Mesenchymal stem cell (in vitro differentiated cells and primary cell): ENCODE measurements around the gene ITPKB.

Experiments used
- DNase-seq: peaks from one replicate; pipeline ENCODE4 v3.0.0-alpha.2; 2013
- H2AFZ ChIP-seq: one replicate; pipeline ENCODE4 v1.6.1; 2013; ENCODE audit warnings: low read depth, mild to moderate bottlenecking, control low read depth, inconsistent platforms, low read length, moderate library complexity
- H2AK5ac ChIP-seq: 2 replicates; pipeline ENCODE4 v1.6.1; 2013; ENCODE audit warnings: low read length, moderate library complexity, mild to moderate bottlenecking, inconsistent platforms; ENCODE audit not compliant: severe bottlenecking
- H2BK120ac ChIP-seq: one replicate; pipeline ENCODE4 v1.6.1; 2013; ENCODE audit warnings: low read depth, mild to moderate bottlenecking, inconsistent platforms, low read length, moderate library complexity
- H2BK12ac ChIP-seq, 2 experiments: one replicate each; pipeline ENCODE4 v1.6.1; 2013; ENCODE audit warnings: inconsistent platforms in 2 of 2, low read length in 2 of 2, mild to moderate bottlenecking in 2 of 2, moderate library complexity in 2 of 2, control low read depth in 1 of 2
- H2BK15ac ChIP-seq: one replicate; pipeline ENCODE4 v1.6.1; 2013; ENCODE audit warnings: mild to moderate bottlenecking, low read depth, inconsistent platforms; ENCODE audit not compliant: poor library complexity, severe bottlenecking
- H2BK5ac ChIP-seq: 2 replicates; pipeline ENCODE4 v1.6.1; 2013; ENCODE audit warnings: low read depth, mild to moderate bottlenecking, low read length, control low read depth, inconsistent platforms; ENCODE audit not compliant: poor library complexity, severe bottlenecking
- H3K14ac ChIP-seq, 2 experiments: one replicate each; pipeline ENCODE4 v1.6.1; 2013; ENCODE audit warnings: inconsistent platforms in 2 of 2, low read length in 2 of 2, control low read depth in 1 of 2, mild to moderate bottlenecking in 1 of 2, moderate library complexity in 1 of 2
- H3K18ac ChIP-seq, 2 experiments: one replicate each; pipeline ENCODE4 v1.6.1; 2013; ENCODE audit warnings: inconsistent platforms in 2 of 2, low read length in 2 of 2, control low read depth in 1 of 2, low read depth in 1 of 2, mild to moderate bottlenecking in 1 of 2
- H3K23ac ChIP-seq, 2 experiments: one replicate each; pipeline ENCODE4 v1.6.1; 2013; ENCODE audit warnings: inconsistent platforms in 2 of 2, low read length in 2 of 2, mild to moderate bottlenecking in 2 of 2, moderate library complexity in 2 of 2, control low read depth in 1 of 2
- H3K27ac ChIP-seq: 2 replicates; pipeline ENCODE4 v1.5.1; 2013; ENCODE audit warnings: mild to moderate bottlenecking, moderate library complexity, low read length, control low read depth, inconsistent platforms; ENCODE audit not compliant: poor library complexity, severe bottlenecking
- H3K27me3 ChIP-seq, 2 experiments: 2 replicates each; pipeline versions ENCODE4 v1.6.1 to v1.7.0; 2013; ENCODE audit warnings: low read length in 2 of 2, mild to moderate bottlenecking in 2 of 2, moderate library complexity in 2 of 2, control low read depth in 1 of 2, inconsistent platforms in 1 of 2; ENCODE audit not compliant: control insufficient read depth in 1 of 2, insufficient read depth in 1 of 2
- H3K36me3 ChIP-seq, 2 experiments: 2 replicates each; pipeline versions ENCODE4 v1.6.1 to v1.7.0; 2013; ENCODE audit warnings: low read length in 2 of 2, control low read depth in 1 of 2, inconsistent platforms in 1 of 2, low read depth in 1 of 2, mild to moderate bottlenecking in 1 of 2; ENCODE audit not compliant: insufficient read depth in 2 of 2, control insufficient read depth in 1 of 2
- H3K4ac ChIP-seq, 2 experiments: one replicate each; pipeline ENCODE4 v1.6.1; 2013; ENCODE audit warnings: inconsistent platforms in 2 of 2, low read length in 2 of 2, mild to moderate bottlenecking in 2 of 2, moderate library complexity in 2 of 2, control low read depth in 1 of 2, low read depth in 1 of 2
- H3K4me1 ChIP-seq: 2 replicates; pipeline ENCODE4 v1.6.1; 2013; ENCODE audit warnings: low read depth, low read length, control low read depth; ENCODE audit not compliant: control insufficient read depth, insufficient read depth
- H3K4me2 ChIP-seq: 2 replicates; pipeline ENCODE4 v1.6.1; 2013; ENCODE audit warnings: low read length, mild to moderate bottlenecking, inconsistent platforms; ENCODE audit not compliant: poor library complexity, severe bottlenecking
- H3K4me3 ChIP-seq, 2 experiments: 2 replicates each; pipeline versions ENCODE4 v1.5.1 to v1.7.0; 2013; ENCODE audit warnings: low read length in 2 of 2, mild to moderate bottlenecking in 2 of 2, control low read depth in 1 of 2, low read depth in 1 of 2; ENCODE audit not compliant: insufficient read depth in 1 of 2
- H3K79me1 ChIP-seq: replicated peaks from 2 replicates; pipeline ENCODE4 v1.6.1; 2013; ENCODE audit warnings: mild to moderate bottlenecking, control low read depth, low read length, inconsistent platforms; ENCODE audit not compliant: poor library complexity, severe bottlenecking
- H3K9ac ChIP-seq: 2 replicates; pipeline ENCODE4 v1.7.0; 2013; ENCODE audit warnings: mild to moderate bottlenecking, low read length, moderate library complexity
- H3K9me3 ChIP-seq: 2 replicates; pipeline ENCODE4 v1.7.0; 2013; ENCODE audit warnings: mild to moderate bottlenecking, low read length; ENCODE audit not compliant: control insufficient read depth
- H4K8ac ChIP-seq: one replicate; pipeline ENCODE4 v1.6.1; 2013; ENCODE audit warnings: inconsistent platforms, mild to moderate bottlenecking, low read length, moderate library complexity
- H4K91ac ChIP-seq: one replicate; pipeline ENCODE4 v1.6.1; 2013; ENCODE audit warnings: mild to moderate bottlenecking, low read length, inconsistent platforms
- WGBS: methylation state at CpG from one replicate; pipeline ENCODE4 v1.1.7; 2013; ENCODE audit warnings: mixed read lengths; 5-methylcytosine and 5-hydroxymethylcytosine counted together

ITPKB gene

DNA sequence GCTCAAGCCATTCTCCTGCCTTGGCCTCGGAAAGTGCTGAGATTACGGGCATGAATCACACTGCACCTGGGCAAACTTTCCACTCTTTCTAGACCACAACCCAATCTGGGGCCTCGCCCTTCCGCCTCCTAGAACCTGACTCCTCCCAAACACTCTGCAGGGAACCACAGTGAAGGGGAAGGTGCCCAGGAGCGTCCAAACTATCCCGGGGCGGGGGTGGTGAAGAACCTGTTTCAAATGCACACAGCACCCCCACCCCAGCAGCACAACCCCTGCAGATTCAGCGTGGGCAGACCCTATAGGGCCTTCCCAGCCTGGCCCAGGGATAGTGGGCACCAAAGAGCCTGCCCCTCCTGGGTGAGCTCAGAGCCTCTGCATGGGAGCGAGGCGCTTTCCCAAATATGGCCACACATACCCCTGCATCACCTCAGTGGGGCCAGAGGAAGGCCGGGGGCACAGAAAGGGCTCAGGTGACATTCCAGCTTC lies 103.6 kb downstream of the ITPKB start:
- no peaks in the 10 kb centered on the region for H3K79me1 ChIP-seq
- H3K23ac ChIP-seq, result no peak overlapping the region
- H3K36me3 ChIP-seq, result peaks cover 36 to 58% of the 10 kb centered on the region in 2 experiments
- H3K27me3 ChIP-seq, result no peaks in the 10 kb centered on the region
- no peak overlapping the region for H2BK12ac ChIP-seq
- H3K4me2 ChIP-seq, result no peak overlapping the region
- H2BK5ac ChIP-seq, result no peak overlapping the region
- H3K9me3 ChIP-seq, result no peaks in the 10 kb centered on the region
- no peak overlapping the region for H3K18ac ChIP-seq
- H4K8ac ChIP-seq, result no peak overlapping the region
- peaks cover 9% of the 10 kb centered on the region for H3K4me1 ChIP-seq
- DNase-seq, result no peak
- 91% methylated on average over 11 of the region's 11 CpGs for WGBS
- H2AK5ac ChIP-seq, result no peak overlapping the region
- no peak overlapping the region for H4K91ac ChIP-seq
- H3K4me3 ChIP-seq, result no peak overlapping the region
- H3K14ac ChIP-seq, result no peak overlapping the region
- no peak overlapping the region for H2AFZ ChIP-seq
- H3K4ac ChIP-seq, result no peak overlapping the region
- no peak overlapping the region for H2BK120ac ChIP-seq
- no peak overlapping the region for H3K9ac ChIP-seq
- peak overlapping the region; percentile 68 for H2BK15ac ChIP-seq
- no peak overlapping the region for H3K27ac ChIP-seq

DNA sequence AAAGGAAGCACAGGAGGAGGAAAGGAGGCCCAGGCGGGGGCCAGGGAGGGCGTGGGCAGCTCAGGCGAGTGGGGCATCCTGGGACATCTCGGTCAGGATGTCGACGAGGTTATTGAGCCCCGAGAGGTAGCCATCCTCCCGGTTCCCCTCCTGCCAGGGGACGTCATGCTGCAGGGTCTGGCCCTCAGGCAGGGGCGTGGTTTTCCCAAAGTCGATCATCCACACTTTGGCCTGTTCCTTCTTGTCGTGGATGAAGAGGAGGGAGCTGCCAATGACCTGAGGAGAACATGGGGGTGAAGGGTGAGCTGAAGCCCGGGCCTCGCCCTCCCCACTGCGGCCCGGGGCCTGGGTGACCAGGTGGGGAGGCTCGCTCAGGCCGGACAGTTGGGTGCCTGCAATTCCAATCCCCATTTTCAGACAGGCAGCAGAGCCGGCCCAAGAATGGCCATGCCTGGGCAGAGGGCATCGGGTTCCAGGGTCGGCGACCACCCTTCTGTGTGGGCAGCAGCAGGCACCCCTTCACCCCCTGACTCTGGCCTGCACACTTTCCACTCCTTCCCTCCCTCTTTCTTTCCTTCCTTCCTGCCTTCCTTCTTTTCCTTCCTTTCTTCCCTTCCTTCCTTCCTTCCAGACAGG lies 104.4 kb downstream of the ITPKB start:
- Histone ChIP-seq H3K4ac (no peak overlapping the region), H3K79me1 (no peaks in the 10 kb centered on the region), H3K36me3 (peaks cover 34 to 51% of the 10 kb centered on the region in 2 experiments), H3K14ac (no peak overlapping the region), H3K27me3 (no peaks in the 10 kb centered on the region), H3K9me3 (no peaks in the 10 kb centered on the region), H2BK15ac (no peak overlapping the region), H4K91ac (no peak overlapping the region), H3K18ac (no peak overlapping the region), H2AK5ac (no peak overlapping the region), H3K4me2 (no peak overlapping the region), H3K9ac (no peak overlapping the region), H3K27ac (no peak overlapping the region), H4K8ac (no peak overlapping the region), H3K4me3 (no peak overlapping the region), H2BK120ac (no peak overlapping the region), H3K4me1 (peaks cover 9% of the 10 kb centered on the region), H2AFZ (no peak overlapping the region), H2BK5ac (no peak overlapping the region), H3K23ac (no peak overlapping the region), H2BK12ac (no peak overlapping the region)
- no peak for DNase-seq
- WGBS, result 96% methylated on average over 22 of the region's 22 CpGs

DNA sequence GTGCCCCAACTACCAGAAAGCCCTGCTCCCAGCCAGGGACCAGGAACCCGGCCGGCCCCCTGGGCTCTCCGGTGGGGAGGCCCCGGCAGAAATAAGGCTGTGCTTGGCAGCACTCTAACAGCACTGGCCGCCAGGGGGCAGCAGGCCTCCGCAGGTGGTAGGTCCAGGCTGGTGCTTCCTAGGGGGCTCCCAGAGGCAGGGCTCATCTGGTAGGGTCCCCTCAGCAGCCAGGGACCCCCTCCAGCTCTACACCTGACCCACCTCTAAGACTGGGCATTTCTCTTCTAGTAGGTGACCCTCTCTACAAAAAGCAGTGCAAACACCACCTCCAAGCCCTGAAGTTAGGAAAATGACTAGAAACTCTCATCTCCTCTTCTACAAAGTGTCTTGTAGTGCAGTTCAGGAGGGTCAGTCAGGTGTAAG lies 104.9 kb downstream of the ITPKB start:
- Histone ChIP-seq H2BK120ac (no peak overlapping the region), H3K4me1 (peaks cover 9% of the 10 kb centered on the region), H2BK5ac (no peak overlapping the region), H2AK5ac (no peak overlapping the region), H3K79me1 (no peaks in the 10 kb centered on the region), H4K8ac (no peak overlapping the region), H3K4me3 (no peak overlapping the region), H3K36me3 (peaks cover 33 to 46% of the 10 kb centered on the region in 2 experiments), H4K91ac (no peak overlapping the region), H2AFZ (no peak overlapping the region), H3K4me2 (no peak overlapping the region), H2BK15ac (no peak overlapping the region), H3K9me3 (no peaks in the 10 kb centered on the region), H2BK12ac (no peak overlapping the region), H3K27ac (no peak overlapping the region), H3K14ac (no peak overlapping the region), H3K27me3 (no peaks in the 10 kb centered on the region), H3K18ac (peak overlapping the region in 1 of 2 experiments; percentile 42), H3K9ac (peak overlapping the region; percentile 43), H3K4ac (no peak overlapping the region), H3K23ac (no peak overlapping the region)
- DNase-seq, result peak; percentile 66
- 21% methylated on average over 6 of the region's 6 CpGs for WGBS

DNA sequence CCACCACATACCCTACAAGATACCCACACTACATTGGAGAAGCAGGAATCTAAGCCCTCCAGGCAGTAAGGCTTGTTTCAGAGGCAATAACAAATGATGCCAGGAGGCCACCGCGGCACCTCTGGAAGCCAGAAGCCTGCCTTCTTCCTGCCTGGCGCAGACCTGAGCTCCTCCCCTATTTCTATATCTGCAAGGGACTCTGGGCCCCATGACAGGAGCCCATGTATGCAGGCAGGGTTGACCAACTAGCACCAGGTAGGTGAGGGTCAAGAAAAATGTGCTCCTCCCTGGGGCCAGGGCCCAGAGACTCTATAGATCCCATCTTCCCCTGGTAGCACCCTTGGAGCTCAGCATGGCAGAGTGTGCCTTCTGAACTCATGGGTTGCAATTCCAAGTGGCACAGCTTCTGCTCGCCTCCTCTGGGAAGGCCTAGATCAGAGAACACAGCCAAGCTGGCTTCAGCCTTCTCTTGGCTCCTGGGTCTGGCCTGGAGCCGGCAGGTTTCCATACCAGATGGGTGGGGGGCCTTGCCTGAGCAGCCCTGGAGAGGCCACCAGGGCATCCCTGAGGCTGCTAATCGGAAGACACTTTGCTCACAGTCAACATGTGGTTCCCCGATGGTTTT lies 105.4 kb downstream of the ITPKB start:
- Histone ChIP-seq H4K8ac (no peak overlapping the region), H3K9me3 (no peaks in the 10 kb centered on the region), H3K36me3 (peaks cover 32 to 43% of the 10 kb centered on the region in 2 experiments), H3K79me1 (no peaks in the 10 kb centered on the region), H3K9ac (peak overlapping the region; percentile 43), H2BK5ac (no peak overlapping the region), H3K14ac (no peak overlapping the region), H2AFZ (no peak overlapping the region), H3K23ac (no peak overlapping the region), H2BK120ac (no peak overlapping the region), H3K18ac (peak overlapping the region in 1 of 2 experiments; percentile 42), H3K4me3 (no peak overlapping the region), H2AK5ac (no peak overlapping the region), H3K4ac (no peak overlapping the region), H3K27ac (no peak overlapping the region), H3K4me1 (peaks cover 9% of the 10 kb centered on the region), H2BK15ac (no peak overlapping the region), H3K27me3 (no peaks in the 10 kb centered on the region), H4K91ac (no peak overlapping the region), H2BK12ac (no peak overlapping the region), H3K4me2 (no peak overlapping the region)
- 76% methylated on average over 7 of the region's 7 CpGs for WGBS
- no peak for DNase-seq
